NCI-H2081 treated with DMSO at 0.1 percent for 48 hours (cell line): ENCODE results near the gene HSPB1.
"Not testable (repeated sequence)": the region's sequence is repeated elsewhere in the genome, so short reads cannot be mapped to it uniquely, and the experiment has no call there.

Experiments used
- DNase-seq: peaks from one replicate; lab custom pipeline; 2025; lab: John Stamatoyannopoulos, UW

HSPB1 gene

DNA sequence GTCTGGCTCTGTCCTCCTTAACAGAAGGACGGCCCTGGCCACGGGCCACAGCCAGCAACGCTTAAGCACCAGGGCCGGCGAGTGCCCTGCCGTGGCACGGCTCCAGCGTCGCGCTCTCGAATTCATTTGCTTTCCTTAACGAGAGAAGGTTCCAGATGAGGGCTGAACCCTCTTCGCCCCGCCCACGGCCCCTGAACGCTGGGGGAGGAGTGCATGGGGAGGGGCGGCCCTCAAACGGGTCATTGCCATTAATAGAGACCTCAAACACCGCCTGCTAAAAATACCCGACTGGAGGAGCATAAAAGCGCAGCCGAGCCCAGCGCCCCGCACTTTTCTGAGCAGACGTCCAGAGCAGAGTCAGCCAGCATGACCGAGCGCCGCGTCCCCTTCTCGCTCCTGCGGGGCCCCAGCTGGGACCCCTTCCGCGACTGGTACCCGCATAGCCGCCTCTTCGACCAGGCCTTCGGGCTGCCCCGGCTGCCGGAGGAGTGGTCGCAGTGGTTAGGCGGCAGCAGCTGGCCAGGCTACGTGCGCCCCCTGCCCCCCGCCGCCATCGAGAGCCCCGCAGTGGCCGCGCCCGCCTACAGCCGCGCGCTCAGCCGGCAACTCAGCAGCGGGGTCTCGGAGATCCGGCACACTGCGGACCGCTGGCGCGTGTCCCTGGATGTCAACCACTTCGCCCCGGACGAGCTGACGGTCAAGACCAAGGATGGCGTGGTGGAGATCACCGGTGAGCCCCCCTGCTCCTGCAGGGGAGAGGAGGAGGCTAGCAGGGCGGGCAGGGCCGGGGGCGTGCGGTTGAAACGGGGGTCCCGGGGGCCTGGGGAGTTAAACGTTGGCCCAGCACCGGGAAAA is at the start of gene HSPB1:
HSPB1 (plus strand) TSS at position 327 of the 855 bp plus-strand sequence; CDS start at position 367, 40 bp downstream.
- DNase-seq, result peak; percentile 51

GRCh38 chr7:76254781-76255180 is 47.7 kb upstream of the HSPB1 start:
- no peak for DNase-seq

GRCh38 chr7:76257973-76258372 is 44.5 kb upstream of the HSPB1 start:
- no peak for DNase-seq

DNA sequence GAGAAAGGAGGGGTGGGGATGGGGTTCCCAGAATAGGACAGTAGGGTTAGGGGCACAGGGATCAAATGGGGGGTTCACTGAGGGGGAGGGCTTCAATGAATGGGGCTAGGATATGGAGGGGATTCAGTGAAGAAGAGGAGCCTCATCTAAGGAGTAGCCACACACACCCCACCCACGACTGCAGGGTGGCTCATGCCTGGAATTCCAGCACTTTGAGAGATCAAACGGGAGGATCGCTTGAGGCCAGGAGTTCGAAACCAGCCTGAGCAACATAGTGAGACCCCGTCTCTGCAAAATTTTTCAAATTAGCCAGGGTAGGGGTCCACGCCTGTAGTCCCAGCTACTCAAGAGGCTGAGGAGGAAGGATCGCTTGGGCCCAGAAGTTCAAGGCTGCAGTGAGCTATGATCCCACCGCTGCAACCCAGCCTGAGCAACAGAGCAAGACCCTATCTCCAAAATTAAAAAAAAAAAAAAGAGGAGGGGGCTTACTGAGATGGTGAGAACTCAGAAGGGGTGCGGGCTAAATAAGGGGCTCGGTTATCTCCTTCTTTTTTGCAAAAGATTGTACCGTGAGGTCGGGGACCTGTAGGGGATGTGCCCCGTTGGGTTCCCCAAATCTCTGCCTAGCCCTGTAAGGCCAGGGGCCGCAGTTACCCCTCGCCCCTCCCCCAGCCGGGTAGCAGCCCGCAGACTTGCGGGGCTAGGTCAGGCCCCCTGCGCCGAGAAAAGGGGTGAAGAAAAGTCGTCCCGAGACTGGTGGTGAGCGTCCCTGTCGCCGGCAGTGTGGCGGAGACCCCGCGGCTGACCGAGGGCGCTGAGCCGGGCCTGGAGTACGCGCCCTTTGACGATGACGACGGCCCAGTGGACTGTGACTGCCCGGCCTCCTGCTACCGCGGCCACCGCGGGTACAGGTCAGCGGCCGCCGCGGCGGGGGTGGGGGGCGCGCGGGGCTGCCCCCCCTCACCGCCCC is 43.1 kb upstream of the HSPB1 start:
- no peak for DNase-seq

DNA sequence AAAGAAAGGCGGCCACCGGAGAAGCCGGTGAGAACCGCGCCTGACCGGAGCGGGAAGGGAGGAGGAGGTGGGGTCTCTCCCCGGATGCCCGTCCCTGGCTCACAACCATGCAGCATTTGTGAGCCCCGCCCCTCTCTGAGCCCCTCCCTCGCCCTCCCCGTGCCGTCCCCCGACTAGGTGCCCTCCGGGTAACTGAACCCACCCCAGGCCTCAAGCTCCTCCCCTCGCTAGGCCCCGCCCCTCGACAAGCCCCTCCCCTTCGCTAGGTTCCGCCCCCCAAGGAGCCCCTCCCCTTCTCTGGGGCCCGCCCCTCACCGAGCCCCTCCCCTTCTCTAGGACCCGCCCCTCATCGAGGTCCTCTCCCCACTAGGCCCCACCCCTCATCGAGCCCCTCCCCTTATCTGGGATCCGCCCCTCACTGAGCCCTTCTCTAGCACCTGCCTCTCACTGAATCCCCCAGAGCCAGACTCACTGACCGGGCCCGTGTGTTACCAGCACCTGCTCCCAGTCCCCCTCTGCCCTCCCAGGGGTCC is 42.2 kb upstream of the HSPB1 start:
- no peak for DNase-seq

GRCh38 chr7:76261329-76261728 is 41.1 kb upstream of the HSPB1 start:
- no peak for DNase-seq

DNA sequence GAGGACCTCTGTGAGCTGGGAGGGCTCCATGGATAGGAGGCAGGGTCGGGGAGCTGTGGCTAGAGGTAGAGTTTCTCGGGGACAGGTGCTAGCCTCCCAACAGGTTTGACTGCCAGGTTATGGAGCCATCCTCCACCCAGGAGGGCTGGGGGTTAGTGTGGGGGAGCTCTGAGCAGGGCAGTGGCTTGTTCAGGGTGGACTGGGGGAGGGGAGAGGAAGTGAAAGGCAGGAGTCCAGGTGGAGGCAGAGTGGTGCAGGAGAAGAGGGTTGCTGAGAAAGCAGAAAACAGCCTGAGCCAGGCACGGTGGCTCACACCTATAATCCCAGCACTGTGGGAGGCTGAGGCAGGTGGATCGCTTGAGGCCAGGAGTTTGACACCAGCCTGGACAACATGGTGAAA is 40.5 kb upstream of the HSPB1 start:
- no peak for DNase-seq

DNA sequence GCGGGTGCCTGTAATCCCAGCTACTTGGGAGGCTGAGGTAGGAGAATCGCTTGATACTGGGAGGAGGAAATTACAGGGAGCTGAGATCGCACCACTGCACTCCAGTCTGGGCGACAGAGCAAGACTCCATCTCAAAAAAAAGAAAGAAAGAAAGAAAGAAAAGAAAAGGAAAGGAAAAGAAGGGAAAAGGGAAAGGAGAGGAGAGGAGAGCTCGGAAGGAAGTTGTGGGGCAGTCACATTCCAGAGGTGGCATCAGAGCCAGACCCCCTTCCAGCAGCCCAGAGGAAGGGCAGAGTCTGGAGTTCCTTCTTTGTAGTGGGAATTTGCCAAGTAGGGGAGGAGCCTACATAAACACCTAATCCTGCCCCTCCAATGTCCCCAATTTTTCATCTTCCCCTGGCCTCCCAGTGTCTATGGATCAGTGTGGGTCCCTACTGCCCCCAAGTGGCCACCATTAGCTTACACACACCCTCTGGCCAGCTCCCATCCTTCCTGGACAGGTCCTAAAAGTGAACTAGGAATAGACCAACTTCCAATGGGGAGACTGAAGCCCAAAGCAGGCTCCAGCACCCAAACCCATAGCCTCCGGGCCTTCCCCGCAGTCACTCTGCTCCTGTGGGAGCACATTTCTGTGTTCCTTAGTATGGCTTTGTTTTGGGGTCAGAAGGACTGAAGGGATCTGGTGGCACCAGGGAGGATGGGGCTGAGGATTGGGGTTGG is 39.6 kb upstream of the HSPB1 start:
- peak; percentile 40 for DNase-seq

- no peak for DNase-seq
Observed at GRCh38 chr7:76265299-76265698, 37.2 kb upstream of the HSPB1 start.

- no peak for DNase-seq
Observed at GRCh38 chr7:76267107-76267893, 35.2 kb upstream of the HSPB1 start.

DNA sequence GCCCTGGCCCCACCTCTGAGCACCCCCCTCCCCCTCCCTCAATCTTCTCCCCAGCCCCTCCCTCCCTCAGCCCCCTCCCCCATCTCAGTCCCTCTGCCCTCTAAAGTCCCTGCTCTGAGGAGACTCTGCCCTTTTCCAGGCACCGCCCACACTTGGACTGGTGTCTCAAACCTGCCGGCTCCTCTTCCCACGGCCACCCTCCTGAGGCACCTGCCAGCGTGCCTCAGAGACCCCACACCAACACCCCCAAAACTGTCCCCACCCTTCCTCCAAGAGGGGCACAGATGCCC is 34.6 kb upstream of the HSPB1 start:
- DNase-seq, result no peak

DNA sequence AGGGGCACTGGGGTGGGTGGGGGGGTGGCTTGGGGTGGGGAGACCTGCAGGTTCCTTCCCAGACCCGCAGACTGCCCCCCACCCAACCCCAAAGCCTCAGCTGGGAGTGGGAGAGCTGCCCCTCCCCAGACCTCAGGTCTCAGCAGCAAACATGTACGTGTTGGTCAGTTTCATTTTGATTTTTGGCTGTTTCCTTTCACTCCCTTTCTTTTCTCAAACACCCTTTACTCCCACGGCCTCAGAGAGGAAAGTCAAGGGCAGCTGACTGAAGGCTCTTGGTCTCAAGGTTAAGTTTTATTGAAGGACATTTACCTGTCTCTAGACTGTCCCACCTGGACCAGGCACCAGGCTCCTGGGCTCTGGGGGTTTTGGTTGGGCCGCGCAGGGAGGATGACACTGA is 34.1 kb upstream of the HSPB1 start:
- no peak for DNase-seq

- DNase-seq, result no peak
Observed at GRCh38 chr7:76269895-76270294, 32.6 kb upstream of the HSPB1 start.

DNA sequence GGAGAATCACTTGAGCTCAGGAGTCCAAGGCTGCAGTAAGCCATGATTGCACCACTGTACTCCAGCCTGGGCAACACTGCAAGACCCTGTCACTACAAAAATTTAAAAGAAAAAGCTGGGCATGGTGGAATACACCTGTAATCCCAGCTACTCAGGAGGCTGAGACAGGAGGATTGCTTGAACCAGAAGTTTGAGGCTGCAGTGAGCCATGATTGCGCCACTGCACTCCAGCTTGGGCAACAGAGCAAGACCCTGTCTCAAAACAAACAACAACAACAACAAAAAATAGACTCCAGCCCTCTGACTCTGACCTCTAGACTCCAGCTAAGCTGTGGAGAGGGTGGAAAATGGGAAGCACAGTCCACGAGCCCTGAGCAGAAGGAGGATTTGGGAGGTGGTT is 31.1 kb upstream of the HSPB1 start:
- DNase-seq, result not testable (repeated sequence)

DNA sequence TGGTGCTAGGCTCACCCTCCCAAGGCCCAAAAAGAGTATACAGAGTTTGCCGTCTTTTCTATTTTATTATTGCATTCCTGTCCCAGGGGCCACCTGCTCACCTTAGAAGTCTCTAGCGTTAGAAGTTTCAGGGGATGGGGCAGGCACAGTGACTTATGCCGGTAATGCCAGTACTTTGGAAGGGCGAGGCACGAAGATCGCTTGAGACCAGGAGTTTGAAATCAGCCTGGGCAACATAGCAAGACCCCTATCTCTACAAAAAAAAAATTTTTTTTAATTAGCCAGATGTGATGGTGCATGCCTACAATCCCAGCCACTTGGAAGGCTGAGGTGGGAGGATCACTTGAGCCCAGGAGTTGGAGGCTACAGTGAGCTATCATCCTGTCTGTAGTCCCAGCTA is 30.3 kb upstream of the HSPB1 start:
- no peak for DNase-seq

DNA sequence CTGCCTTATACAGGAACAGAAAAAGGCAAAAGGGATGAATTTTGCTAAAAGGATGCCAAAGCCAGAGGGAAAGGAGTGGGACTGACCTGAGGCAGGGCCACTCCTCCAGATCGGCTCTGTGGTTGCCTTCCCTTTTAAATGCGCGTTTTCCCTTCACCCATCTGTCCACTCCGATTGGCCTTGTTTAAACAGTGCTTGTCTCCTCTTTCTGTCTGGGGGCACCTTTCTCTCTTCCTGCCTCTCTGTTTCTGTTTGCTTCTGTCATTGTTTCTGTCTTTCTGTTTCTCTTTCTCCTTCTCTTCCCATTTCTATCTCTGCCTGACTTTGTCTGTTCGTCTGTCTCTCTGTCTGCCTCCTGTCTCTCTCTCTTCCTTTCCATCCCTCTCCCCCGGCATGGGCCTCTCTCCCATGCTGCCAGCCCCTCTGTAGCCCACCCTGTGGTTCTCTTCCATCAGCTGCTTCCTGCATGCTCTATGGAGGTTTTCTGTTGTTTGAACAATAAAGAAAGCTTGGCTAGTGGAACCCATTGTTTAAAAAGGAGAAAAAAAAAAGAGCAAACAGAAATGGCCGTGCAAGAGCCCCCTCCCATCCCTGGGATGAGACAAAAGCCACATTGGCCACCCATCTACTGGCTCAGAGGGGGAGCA is 29.5 kb upstream of the HSPB1 start:
- peak; percentile 7 for DNase-seq

- no peak for DNase-seq
Observed at GRCh38 chr7:76273503-76273902, 29.0 kb upstream of the HSPB1 start.

DNA sequence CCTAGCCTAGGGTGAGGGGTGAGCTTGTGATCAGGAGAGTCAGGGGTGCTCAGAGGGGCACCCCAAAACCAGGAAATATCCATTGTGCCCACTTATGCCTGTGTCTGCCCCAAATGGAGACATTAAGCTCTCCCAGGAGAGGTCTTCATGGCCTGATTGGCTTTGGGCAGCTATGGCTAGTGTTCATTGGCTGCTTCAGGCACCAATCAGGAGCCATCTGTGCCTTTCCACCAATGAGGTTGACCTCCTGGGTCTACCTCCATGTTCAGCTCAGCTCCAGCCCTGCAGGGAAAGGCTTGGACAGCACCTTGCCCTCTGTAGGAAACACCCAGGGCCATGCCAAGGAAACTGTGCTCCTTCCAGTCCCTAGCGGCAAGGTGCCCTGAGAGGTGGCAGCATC is 23.9 kb upstream of the HSPB1 start:
- DNase-seq, result no peak

DNA sequence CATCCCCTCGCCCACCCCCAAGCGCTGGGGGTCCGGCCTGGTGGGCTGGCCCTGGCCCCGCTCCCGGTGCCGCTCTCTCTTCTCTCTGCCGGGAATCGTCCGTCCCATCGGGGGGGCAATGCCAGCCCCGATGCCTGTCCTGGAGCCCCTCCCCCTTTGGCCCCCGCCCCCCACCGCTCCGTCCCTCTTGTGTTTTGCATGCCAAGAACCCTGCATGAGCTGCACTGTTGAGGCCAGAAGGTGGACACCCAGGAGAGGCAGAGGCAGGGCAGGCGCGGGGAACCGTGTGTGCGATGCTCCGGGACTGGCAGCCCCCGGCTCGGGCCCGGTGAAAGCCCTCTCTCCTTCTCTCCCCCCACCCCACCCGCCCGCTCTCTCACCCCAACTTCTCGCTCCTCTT is 22.1 kb upstream of the HSPB1 start:
- DNase-seq, result no peak

DNA sequence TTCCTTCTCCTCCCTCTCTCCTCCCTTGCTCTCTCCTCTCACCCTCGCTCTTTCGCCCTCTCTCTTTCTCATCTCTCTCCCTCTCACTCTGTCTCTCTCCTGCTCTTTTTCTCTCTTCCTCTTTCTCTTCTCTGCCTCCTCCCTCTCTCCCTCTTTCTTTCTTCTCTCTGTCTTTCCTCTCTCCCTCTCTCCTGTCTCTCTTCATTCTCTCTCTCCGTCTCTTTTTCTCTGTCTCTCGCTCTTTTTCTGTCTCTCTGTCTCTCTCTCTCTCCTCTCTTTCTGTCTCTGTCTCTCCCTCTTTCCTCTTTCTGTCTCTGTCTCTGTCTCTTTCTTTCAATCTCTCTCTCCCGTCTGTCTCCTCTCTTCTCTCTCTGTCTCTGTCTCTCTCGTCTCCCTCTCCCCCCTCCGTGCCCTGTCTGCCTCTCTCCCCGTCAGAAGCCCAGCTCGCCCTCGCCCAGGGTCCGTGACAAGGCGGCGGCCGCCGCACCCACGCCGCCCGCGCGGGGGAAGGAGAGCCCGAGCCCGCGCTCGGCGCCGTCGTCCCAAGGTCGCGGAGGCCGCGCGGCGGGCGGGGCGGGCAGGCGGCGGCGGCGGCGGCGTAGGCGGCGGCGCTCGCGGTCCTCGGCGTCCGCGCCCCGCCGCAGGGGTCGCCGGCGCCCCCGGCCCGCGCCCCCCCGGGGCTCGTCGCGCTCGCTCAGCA is 21.3 kb upstream of the HSPB1 start:
- DNase-seq, result no peak
